HG03103 (cell line): ENCODE measurements around the gene TUBG1.
A peak's percentile ranks its signal among the peaks of the same experiment; 100 is the strongest.
"Not testable (repeated sequence)": the region's sequence is repeated elsewhere in the genome, so short reads cannot be mapped to it uniquely, and the experiment has no call there.

Source experiments
- ATAC-seq: cut with Tn5 transposase; IDR thresholded peaks from one replicate; pipeline ENCODE4 v1.9.1; 2021; ENCODE audit warnings: low read depth; ENCODE audit not compliant: unreplicated experiment

Gene TUBG1

DNA sequence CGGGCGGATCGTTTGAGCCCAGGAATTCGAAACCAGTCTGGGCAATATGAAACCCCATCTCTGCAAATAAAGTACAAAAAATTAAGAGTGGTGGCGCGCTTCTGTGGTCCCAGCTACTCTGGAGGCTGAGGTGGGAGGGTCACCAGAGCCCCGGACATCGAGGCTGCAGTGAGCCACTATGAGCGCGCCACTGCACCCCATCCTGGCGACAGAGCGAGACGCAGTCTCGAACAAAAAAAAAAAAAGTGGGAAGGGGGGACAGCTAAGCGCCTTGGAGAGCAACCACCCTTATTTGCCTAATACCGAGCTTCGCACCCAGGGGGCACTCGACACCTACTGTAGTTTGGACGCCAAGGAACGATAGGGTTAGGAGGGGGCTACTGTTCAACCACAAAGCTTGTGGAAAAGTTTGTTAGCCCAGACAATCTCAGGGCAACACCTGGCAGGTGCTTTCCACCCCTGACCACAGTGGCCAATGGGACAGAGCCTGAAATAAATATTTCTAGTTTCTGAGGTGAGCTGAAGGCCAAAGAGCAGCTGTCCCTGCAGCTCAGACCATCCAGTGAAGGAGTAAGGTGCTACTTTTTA is 31.1 kb upstream of the TUBG1 start:
- no peak for ATAC-seq

DNA sequence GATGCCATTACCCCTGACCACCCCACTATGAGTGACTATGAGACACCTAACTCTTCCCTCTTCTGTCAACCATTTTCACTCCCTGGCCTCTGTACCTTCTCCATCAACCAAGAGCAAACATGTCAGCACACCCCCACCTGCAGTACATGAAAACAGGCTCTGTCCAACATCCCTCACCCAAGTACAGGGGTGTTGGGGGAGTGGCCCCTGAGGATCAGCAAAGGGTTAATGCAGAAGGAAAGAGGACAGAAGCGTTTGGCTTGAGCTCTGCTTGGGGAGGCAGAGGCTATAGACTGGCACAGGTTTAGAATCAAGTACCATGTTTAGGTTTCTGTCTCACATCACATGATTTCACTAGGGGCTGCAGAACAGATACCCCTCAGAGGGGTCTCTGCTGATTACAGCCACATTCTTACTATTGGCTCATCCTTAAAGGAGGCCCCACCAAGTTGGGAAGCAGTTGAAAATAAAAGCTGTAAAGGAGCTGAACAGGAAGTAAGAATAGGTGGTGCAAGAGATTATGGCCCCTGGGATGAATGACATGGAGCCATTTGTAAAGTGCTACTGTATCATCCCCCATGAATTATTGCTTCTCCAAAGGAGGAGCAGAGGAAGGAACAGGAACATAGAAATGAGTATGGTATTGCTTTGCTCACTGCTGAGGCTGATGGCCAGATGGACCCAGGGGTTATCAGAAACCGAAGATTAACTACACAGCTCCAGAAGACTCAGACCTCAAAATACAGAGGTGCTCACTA is 29.5 kb upstream of the TUBG1 start:
- ATAC-seq, result no peak

- no peak for ATAC-seq
These were observed 27.7 kb upstream of the TUBG1 start for GRCh38 chr17:42581744-42582270.

DNA sequence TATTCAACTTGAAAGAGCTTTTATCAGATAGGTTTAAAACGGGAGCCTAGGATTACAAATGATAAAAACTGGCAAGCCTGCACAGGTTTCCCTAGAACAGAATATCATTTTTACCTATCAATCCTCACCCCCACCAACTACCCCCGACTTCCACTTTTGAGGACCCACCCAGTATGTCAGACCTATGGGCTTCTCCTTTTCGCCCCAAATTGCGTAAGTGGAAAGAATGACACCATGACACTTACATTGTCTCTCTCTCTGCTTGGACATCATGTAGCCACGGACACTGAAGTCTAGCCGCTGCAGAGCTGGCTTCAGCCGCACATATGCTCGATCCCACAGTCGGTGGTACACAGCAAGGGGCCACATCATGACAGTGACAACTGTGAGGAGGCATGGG is 24.6 kb upstream of the TUBG1 start:
- no peak for ATAC-seq

DNA sequence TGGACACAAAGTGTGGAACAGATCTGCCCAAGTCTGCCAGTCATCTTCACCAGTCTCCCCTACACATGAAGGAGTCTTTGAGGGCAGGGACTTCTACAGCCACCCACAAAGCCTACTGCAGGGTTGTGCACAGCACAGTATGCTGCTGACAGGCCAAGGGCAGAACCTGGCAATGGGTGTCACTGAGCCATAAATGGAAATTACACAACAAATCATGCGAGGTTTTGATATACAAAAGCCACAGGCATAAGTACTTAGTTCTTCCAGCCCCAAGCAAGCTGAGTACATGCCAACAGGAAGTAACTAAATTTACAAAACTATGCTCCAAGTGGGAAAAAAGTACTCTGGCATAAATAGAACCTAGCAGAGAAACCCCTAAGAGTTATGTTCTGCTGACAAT is 24.1 kb upstream of the TUBG1 start:
- ATAC-seq, result no peak

DNA sequence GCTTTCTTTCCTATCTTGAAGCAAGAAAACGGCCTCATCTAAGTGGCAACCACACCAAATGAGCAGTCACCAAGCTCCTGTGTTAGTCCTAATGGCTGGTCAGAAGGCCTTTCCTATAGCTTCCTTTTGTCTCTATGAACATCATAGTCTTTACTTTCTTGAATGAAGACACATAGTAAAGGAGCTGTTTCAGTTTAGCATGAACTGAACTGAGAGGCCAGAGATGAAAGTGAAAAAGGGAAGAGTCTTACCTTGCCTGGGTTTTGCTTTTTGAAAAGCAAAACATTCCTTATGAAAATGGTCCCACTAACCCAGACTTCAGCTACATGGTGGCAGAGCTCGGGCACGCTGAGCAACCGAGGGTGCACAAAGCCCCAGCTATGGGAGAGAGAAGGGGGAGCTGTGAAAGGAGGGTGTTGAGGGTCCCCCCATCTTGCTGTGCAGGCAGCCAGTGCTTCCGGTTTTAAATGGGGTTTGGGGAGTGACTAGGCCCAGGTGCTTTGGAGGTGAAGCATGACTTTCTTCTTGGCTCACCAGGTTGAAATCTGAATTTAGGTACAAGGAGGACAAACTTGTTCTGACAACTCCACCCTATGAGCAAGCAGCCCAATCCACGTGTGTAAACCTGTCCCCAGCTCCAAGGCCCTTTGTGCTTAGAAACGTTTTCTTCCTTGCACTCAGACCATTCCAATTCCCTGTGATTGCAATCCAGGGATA is 22.8 kb upstream of the TUBG1 start:
- ATAC-seq, result no peak

- ATAC-seq, result no peak
These were observed 18.6 kb upstream of the TUBG1 start for GRCh38 chr17:42590886-42591285.

GRCh38 chr17:42591411-42591810 is 18.1 kb upstream of the TUBG1 start:
- no peak for ATAC-seq

DNA sequence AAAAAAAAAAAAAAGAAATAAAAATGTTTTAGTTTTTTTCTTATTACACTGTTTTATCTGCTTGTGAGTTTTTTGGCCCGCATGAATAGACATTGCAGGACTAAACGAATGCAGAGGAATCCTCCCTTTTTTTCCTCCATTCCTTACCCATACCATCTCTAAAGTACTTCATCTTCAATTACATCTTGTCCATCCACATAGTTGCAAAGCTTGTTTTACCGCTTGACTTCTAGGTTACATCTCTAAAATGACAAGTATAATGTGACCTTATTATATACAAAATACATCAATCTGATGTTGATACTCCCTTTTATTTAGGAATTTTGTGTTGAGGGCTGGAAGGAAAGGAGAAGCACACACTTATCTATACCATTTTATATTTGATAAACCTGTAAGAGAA is 13.1 kb upstream of the TUBG1 start:
- ATAC-seq, result no peak

DNA sequence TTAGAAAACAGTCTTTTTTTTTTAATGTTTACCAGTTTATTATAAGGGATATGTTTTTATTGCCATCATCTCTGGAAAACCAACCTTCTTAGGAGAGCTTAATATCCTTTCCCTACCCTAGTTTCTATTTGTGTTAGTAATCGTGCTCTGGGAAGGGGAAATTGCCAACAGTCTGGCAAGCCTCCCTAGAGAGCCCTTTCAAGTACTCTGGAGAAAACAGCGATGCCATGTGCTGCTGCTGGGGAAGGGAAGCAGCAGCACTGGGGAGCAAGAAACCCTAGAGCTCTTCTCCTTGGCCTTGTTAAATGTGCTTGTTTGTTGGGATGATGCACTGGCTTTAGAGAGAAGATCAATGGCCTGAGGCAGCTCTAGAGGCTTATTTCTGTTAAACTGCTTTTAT is 10.6 kb upstream of the TUBG1 start:
- no peak for ATAC-seq

- ATAC-seq, result no peak
These were observed 6.2 kb upstream of the TUBG1 start for GRCh38 chr17:42603318-42603717.

GRCh38 chr17:42607769-42608168 is 1.7 kb upstream of the TUBG1 start:
- ATAC-seq, result no peak

GRCh38 chr17:42608305-42609181 is 940 bp upstream of the TUBG1 start:
- peak; percentile 14 for ATAC-seq

DNA sequence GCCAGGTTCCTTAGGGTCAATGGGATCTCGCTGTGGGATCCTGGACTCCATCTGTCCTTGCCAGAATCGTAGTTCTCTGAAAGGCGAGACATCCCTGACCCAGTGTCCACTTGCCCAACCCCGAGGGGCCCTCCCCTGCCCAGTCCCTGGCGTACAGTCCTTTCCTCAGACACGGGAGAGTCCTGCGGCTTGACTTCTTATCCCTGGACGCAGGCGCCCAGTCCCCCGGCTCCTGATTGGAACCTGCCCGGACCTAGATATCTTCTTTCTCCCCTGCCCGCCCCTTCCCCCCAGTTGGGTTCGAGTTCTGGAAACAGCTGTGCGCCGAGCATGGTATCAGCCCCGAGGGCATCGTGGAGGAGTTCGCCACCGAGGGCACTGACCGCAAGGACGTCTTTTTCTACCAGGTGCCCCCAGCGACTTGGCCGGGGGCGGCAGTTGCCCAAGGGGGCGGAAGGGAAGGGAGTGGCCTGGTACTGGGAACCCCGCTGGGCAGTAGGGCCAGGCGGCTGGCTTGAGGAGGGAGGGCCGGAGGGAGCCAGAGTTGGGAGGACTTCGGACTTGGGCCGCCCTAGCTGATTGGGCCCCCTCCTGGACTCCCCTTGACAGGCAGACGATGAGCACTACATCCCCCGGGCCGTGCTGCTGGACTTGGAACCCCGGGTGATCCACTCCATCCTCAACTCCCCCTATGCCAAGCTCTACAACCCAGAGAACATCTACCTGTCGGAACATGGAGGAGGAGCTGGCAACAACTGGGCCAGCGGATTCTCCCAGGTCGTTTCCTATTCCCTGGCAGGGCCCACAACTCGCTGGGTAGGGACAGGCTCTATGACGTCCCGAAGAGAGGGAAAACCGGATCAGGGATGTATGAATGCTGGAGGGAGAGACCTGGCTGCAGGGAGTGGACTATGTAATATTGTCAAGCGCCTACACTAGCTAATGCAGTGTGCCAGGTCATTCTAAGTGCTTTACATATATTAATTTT is 625 bp downstream of the TUBG1 start:
- ATAC-seq, result not testable (repeated sequence)

DNA sequence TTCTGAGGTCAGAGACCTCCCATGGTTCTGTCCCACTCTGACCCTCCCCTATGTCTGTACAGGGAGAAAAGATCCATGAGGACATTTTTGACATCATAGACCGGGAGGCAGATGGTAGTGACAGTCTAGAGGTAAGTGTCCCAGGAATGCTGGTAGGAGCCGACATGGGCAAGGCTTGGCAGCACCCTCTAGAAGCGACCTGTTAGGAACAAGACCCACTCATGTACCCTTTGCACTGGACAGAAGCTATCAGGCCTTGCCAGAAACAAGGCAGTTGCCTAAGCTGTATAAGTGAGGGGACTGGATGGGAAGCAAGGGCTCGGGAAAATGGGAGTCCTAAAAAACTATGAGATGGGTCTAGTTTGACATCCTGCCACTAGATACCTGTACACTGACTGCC is 2.5 kb downstream of the TUBG1 start:
- no peak for ATAC-seq

DNA sequence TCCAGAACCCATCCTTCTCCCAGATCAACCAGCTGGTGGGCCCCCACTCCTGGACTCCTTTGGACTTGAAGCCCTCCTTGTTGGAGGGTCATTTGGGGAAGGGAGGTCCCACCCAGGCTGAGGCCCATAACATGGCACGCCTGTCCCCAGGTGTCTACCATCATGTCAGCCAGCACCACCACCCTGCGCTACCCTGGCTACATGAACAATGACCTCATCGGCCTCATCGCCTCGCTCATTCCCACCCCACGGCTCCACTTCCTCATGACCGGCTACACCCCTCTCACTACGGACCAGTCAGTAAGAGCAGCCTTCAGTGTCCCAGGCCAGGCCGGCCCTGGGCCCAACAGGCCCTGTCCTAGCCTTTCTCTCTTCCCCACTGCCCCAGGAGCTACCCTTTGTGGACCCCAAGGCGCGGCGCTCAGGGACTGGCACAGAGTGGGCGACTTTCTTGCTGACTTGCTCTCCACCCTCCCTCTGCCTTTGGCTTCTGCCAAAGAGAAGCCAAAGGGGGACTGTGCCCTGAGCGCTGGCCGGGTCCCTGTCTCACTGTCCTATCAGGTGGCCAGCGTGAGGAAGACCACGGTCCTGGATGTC is 4.3 kb downstream of the TUBG1 start:
- ATAC-seq, result no peak

- ATAC-seq, result no peak
These were observed 8.5 kb downstream of the TUBG1 start for GRCh38 chr17:42617956-42618431.

GRCh38 chr17:42618442-42619150 is 9.1 kb downstream of the TUBG1 start:
- peak; percentile 77 for ATAC-seq
